ENCODE measurements around the gene ITPR1.

The ITPR1 gene

DNA sequence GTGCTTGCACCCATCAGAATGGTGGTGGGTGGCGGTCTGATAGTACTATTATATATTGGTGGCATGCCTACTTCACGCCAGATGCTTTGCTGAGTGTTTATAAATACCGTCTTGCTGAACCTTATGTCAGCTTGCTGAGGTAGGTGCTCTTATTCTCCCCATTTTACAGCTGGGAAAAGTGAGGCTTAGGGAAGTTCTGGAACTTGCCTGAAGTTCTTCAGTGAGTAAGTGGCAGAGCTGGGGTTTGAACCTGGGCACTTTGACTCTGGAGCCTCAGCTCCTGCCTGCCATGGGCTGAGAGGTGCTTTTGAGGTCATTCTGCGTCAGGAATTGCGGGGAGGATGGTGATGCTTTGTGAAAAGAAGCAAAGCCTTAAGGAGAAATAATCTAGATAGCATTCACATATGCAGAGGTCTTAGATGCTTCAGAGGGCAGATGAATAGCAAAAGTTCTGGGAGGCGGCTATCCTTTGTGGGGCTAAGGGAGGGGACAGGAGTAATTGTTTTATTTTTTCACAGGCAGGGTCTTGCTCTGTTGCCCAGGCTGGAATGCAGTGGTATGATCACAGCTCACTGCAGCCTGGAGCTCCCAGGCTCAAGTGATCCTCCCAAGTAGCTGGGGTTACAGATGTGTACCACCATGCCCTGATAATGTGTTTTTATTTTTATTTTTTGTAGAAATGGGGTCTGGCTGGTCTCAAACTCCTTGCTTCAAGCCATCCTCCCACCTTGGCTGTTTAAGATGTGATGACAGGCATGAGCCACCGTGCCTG lies 18.5 kb downstream of the ITPR1 start:
- no peak for DNase-seq

DNA sequence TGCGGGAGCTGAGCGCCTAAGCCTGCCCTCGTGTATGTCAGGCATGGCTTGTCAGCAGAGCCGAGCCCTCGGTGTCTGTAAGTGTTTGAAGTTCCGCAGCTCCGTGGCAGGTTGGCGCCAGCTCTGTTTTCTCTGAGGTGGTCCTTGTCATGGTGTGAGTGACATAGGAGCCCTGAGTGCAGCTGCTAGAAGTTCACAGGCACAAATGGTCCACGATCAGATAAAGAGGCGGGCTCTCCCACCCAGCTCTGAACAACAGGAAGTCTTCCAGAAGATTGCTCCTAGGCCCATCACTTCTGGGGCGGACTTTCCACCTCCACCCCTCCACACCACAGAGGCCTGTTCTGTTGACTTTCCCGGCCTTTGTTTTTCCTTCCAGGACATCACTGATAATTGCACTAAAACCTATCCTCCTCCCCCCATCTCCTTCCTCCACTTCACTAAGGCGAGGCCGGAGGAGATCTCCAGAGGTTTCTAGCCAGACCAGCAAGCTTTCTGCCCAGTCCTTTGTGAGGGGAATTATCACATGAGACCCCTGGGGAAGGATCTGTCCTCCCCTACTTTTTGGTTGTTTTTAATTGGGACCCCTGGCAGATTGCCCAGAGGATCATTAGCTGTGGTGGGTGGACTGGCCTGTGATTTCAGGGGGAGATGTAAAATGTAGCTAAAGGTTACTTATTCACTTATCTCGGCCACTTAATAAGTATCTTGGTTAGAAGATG lies 19.9 kb downstream of the ITPR1 start:
- no peak for DNase-seq

DNA sequence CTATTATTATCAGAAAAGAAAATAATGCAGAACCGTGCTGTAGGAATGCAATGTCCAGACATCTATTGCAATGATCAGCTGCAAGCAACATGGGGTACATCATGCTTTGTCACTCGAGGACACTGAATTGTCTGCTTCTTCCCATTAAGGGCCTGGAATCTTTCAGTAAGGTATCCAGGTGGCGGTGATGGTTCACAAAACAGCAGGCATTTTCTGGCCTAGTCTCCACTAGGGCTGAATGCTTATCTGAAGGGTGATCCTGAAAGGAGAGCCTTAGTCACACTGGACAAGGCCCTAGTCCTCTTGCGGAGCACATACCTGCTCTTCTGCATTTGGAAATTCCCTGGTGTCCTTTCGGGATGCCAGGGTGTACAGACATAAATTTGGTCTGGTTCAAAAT lies 21.2 kb downstream of the ITPR1 start:
- DNase-seq: no peak

- no peak for DNase-seq
These were observed 21.8 kb downstream of the ITPR1 start for GRCh38 chr3:4514916-4515315.

DNA sequence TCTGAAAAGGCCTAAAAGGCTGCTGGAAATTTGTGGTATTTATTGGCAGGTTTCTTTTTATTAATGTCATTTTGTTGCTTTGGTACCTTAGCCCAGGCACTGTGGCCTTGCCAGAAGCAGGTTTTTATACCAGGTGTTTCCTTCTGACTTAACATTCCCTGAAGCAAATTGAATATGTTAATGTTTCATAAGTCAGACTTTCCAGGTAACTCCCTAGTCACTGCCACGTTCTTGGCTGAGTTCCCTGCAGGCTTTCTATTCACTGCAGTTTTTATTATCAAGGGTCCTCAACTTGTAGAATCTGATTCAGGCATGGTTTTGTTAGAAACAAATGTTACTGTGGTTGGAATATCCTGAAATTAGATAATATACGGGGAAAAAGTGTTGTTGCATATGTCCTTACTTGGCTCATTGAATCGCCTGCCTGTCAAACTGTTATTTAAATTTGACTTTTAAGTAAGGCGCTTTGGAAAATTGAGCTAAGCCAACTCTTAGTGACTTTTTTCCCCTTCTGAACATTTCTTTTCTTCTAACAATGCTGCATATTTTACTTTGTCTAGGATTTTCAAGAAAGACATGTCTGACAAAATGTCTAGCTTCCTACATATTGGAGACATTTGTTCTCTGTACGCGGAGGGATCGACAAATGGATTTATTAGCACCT lies 22.9 kb downstream of the ITPR1 start:
- DNase-seq: no peak

GRCh38 chr3:4517093-4517492 lies 23.9 kb downstream of the ITPR1 start:
- DNase-seq: no peak

- no peak for DNase-seq
These were observed 24.6 kb downstream of the ITPR1 start for GRCh38 chr3:4517643-4518311.

GRCh38 chr3:4520033-4520816 lies 27.1 kb downstream of the ITPR1 start:
- no peak for DNase-seq

GRCh38 chr3:4522947-4523346 lies 29.8 kb downstream of the ITPR1 start:
- DNase-seq: no peak

- no peak for DNase-seq
These were observed 30.9 kb downstream of the ITPR1 start for GRCh38 chr3:4523710-4524698.

- DNase-seq: no peak
These were observed 32.5 kb downstream of the ITPR1 start for GRCh38 chr3:4525560-4526223.

DNA sequence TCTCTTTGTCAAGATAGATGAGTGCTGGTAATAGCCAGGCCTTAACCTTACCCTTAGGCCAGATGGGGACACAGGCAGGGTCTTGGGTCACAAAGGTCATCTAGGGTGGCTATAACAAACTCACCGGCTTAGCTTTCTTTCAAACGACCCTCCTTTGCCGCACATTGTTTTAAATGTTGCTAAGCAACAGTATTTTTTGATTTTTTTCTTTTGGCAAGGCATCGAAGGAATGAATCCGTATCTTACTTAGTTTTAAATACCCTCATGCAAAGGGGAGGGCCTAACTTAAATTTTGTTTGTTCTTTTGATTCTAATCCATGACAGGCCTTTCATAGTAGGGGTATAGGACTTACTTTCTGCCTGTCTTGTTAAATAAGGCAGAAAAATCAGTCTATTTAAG lies 35.2 kb downstream of the ITPR1 start:
- DNase-seq: no peak

DNA sequence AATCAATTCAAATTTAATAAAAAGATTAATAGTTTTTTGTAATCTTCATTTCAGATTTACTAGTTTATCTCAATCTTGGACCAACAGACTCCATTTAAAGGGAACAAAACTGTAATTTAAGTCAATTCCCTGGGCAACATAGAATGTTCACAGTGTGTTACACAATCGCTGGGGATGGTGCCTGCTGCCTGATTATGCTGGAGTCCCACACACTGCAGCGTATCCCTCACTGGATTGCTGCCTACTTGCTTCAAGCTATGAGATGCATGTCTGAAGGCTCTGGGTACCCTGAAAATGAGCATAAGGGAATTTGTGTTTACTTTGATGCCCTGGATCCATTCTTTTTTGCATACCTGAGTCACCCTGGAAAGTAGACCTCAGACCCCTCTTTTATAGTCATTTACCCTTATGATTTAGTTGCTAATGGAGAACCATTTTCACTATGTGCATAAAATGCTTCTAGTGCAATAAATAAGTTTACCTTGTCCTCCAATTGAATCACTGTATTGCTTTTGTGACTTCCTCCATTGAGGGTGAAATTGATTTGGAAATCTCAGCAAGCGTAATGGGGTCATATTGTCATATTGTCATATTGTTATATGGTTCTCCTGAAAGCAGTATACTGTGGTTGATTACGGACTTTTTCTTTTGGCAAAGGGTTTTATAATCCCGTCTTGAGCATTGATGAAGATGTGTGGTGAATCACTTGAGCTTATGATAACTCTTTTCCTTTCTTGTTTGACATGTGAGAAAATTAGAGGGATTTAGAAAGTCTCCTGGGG lies 35.9 kb downstream of the ITPR1 start:
- no peak for DNase-seq

- DNase-seq: no peak
These were observed 36.9 kb downstream of the ITPR1 start for GRCh38 chr3:4529876-4530588.

GRCh38 chr3:4531478-4532025 lies 38.4 kb downstream of the ITPR1 start:
- no peak for DNase-seq

DNA sequence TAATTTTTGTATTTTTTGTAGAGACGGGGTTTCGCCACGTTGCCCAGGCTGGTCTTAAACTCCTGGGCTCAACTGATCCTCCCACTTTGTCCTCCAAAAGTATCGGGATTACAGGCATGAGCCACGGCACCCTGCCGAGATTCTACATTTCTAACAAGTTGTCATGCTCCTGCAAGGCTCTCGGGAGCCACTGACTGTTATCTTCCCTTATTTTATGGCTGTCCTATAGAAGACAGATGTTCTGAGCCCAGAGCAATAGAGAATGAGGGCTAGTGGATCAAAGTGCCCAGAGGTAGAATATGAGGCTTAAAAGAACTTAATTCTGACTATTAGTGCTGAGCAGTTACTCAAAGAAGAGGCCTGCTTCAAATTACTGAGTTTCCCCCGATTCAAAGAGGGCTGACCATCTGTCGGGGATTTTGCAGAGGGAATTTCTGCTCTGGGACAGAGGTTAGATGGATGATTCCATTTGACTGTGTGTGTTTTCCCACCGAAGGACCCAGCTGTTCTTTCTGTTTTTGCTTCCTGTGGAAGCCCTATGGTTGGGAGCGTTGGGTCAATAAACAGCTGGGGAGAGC lies 39.5 kb downstream of the ITPR1 start:
- no peak for DNase-seq

- no peak for DNase-seq
These were observed 40.6 kb downstream of the ITPR1 start for GRCh38 chr3:4533489-4534443.
